Suppressor macrophage treated with lipopolysaccharide for 4 hours (primary cell): ENCODE data around the gene ZC3H11A.
"Not testable (repeated sequence)": the region's sequence is repeated elsewhere in the genome, so short reads cannot be mapped to it uniquely, and the experiment has no call there.

Experiments used
- DNase-seq: peaks from one replicate; pipeline ENCODE4 v3.0.0-alpha.2; 2020

ZC3H11A gene

DNA sequence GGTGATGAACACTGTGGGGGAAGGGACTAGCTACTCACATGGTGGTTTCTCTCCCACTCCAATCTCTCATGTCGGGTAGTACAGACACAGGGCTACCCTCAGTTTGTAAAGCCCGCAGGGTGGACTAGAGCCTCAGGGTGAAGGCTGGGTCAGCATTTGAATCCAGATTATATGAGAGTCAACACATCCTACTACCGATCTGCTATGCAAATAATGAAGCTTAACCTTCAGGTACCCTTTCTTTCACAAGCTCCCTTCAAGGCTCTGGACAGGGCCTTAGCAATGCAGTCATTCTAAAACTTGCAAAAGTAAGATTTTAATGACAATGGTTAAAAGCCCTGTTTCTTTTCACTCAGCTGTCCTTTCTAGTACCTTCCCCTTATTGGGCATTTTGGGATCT, 5.5 kb upstream of the ZC3H11A start:
- DNase-seq = no peak

DNA sequence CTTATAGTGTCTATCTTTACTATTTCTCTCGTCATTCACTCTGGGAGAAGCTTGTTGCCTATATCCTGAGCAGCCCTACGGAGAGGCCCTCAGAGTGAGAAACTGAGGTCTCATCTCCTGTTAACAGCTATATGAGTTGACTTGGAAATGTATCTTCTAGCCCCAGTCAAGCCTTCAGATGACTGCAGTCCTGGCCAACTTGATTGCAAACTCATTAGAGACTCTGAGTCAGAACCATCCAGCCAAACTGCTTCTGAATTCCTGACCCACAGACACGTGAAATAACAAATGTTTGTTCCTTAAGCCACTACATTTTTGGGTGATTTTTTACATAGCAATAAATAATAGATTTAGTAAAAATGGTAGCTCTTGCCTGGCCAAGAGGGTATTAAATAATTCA, 3.9 kb upstream of the ZC3H11A start:
- no peak for DNase-seq

DNA sequence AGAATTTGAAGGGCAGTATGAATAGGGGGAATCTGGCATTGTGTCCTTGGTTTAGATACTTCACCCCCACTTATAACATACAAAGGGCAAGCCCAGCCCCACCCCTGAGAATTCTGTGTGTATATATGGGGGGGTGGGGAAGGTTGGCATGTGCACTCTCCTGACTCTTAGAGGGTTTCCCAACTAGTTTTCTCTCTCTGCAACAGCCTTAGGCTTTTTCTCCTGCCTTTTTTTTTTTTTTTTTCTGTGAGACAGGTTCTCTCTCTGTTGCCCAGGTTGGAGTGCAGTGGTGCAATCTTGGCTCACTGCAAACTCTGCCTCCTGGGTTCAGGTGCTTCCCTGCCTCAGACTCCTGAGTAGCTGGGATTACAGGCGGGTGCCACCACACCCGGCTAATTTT, 2.9 kb upstream of the ZC3H11A start:
- no peak for DNase-seq

DNA sequence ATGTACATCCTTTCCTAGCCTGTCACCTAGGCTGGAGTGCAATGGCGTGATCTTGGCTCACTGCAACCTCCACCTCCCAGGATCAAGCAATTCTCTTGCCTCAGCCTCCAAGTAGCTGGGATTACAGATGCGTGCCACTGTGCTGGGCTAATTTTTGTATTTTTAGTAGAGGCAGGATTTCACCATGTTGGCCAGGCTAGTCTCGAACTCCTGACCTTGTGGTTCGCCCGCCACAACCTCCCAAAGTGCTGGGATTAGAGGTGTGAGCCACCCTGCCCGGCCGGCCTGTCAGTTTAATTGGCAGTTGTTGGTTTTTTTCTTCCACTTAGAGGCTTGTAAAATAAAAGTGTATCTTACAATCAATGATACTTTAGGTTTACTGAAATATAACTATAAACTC, 1.9 kb upstream of the ZC3H11A start:
- DNase-seq = not testable (repeated sequence)

- DNase-seq = no peak
These were observed 521 bp upstream of the ZC3H11A start for GRCh38 chr1:203794764-203795440.

DNA sequence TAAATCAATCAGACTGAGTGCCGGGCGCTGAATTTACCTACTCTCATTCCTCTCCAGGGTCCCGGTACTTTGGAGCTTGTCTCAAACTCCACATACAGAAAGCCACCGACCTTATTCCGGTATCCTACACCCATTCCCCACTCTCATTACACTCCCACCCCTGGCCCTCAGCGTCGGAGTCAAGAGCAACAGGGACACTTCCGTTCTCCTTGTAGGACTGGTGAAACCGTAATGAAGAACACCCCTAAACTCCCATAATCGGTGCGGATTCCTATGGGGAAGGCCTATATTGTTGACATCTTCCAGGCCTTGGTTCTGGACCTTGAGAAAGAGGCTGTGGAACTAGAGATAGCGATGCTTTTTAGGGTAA, 798 bp downstream of the ZC3H11A start:
- DNase-seq = peak; percentile 58

GRCh38 chr1:203797216-203797615, 1.8 kb downstream of the ZC3H11A start:
- no peak for DNase-seq

DNA sequence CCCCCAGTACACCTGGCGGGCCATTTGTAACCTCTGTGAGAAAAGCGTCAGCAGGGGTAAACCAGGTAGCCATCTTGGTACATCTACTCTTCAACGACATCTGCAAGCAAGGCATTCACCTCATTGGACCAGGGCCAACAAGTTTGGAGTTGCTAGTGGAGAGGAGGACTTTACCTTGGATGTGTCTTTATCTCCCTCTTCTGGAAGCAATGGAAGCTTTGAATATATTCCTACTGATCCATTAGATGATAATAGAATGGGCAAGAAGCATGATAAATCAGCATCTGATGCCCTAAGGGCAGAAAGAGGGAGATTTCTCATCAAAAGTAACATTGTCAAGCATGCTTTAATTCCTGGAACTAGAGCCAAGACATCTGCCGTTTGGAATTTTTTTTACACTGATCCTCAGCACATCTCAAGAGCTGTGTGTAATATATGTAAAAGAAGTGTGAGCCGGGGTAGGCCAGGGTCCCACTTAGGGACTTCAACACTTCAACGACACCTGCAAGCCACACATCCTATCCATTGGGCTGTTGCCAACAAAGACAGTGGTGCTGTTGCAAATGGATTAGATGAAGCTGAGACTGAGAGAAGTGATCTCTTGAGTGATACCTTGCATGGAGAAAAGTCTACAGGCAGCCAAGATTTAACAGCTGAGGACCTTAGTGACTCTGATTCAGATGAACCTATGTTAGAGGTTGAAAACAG, 2.7 kb downstream of the ZC3H11A start:
- no peak for DNase-seq

DNA sequence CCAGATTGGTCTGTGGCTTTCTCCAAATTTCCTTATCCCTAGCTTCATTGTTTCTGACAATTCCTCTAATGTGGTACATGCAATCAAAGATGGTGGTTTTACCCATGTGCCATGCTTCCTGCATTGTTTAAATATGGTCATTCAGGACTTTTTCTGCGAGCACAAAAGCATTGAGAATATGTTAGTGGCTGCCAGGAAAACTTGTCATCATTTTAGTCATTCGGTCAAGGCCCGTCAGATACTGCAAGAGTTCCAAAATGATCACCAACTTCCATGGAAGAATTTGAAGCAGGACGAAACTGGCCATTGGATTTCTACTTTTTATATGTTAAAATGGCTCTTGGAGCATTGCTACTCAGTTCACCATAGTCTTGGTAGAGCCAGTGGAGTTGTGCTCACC, 3.7 kb downstream of the ZC3H11A start:
- DNase-seq = no peak

DNA sequence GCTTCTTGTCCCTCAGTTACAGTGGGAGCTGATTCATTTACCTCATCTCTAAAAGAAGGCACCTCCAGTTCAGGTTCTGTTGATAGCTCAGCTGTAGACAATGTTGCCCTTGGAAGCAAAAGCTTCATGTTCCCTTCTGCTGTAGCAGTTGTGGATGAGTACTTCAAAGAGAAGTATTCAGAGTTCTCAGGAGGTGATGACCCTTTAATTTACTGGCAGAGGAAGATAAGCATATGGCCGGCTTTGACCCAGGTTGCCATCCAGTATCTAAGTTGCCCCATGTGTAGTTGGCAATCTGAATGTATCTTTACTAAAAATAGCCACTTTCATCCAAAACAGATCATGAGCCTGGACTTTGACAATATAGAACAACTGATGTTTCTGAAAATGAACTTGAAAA, 4.5 kb downstream of the ZC3H11A start:
- no peak for DNase-seq

GRCh38 chr1:203805689-203806088, 10.3 kb downstream of the ZC3H11A start:
- no peak for DNase-seq

- no peak for DNase-seq
These were observed 11.8 kb downstream of the ZC3H11A start for GRCh38 chr1:203807196-203807595.

- DNase-seq = no peak
These were observed 18.3 kb downstream of the ZC3H11A start for GRCh38 chr1:203813581-203814341.

DNA sequence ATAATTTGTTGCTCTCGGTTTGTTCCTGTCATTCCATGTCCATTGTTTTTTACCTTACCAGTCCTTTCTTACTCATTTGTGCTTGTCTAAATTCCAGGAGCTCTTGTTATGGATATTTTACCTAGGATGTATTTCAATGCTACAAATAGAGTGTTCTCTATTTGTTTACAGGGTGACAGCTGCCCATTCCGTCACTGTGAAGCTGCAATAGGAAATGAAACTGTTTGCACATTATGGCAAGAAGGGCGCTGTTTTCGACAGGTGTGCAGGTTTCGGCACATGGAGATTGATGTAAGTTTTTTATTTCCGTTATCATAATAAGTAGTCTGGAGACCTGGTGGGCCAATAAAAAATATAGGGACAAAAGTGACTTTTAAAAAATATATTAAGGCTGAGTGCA, 23.0 kb downstream of the ZC3H11A start:
- no peak for DNase-seq

- no peak for DNase-seq
These were observed 27.9 kb downstream of the ZC3H11A start for GRCh38 chr1:203823306-203823705.

- no peak for DNase-seq
These were observed 30.8 kb downstream of the ZC3H11A start for GRCh38 chr1:203826175-203826574.

DNA sequence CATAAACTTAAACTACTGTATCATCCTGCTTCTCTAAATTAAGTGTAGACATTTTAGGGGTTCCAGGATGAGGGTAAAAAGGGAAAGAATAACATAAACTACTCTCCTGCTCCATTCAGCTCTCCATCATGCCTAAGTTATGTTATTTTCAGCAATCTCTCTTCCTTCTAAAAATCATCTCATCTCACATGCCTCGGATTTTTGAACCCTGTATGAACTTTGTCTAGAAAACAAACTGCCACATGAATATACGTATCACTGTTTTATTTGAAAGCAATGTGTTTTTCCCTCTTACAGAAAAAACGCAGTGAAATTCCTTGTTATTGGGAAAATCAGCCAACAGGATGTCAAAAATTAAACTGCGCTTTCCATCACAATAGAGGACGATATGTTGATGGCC, 32.6 kb downstream of the ZC3H11A start:
- no peak for DNase-seq

GRCh38 chr1:203828503-203828902, 33.1 kb downstream of the ZC3H11A start:
- no peak for DNase-seq

DNA sequence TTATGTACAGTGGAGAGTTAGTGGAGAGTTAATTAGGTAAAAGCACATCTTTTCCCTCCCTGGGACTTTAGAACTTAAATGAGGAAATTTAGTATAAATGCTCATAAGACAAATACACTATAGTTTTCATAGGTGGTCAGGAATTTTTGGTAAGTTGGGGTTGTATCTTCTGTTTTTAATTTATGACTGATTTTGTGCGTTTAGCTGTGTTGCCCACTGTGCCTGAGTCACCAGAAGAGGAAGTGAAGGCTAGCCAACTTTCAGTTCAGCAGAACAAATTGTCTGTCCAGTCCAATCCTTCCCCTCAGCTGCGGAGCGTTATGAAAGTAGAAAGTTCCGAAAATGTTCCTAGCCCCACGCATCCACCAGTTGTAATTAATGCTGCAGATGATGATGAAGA, 33.8 kb downstream of the ZC3H11A start:
- peak; percentile 59 for DNase-seq

GRCh38 chr1:203835476-203835875, 40.1 kb downstream of the ZC3H11A start:
- DNase-seq = no peak

GRCh38 chr1:203839081-203839480, 43.7 kb downstream of the ZC3H11A start:
- no peak for DNase-seq

GRCh38 chr1:203840208-203840808, 44.9 kb downstream of the ZC3H11A start:
- DNase-seq = no peak

GRCh38 chr1:203842559-203842876, 47.1 kb downstream of the ZC3H11A start:
- no peak for DNase-seq

DNA sequence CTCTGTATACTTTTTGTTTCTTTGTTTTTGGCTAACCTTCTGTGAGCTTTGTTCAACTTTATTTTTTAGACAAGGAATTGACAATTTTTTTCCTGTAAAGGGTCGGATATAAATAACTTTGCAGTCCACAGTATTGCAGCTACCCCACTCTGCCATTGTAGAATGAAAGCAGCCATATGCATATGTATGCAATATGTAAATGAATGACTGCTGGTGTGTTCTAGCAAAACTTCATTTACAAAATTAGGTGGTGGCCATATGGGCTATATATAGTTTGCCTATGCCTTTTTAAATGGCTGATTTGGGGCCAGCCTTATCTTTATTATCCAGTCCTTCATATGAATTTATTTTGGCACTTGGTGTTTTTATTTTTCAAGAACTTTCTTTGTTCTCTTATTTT, 48.0 kb downstream of the ZC3H11A start:
- no peak for DNase-seq
